HEK293T (cell line): ENCODE results near the gene CHM.
"Not testable (repeated sequence)": the region's sequence is repeated elsewhere in the genome, so short reads cannot be mapped to it uniquely, and the experiment has no call there.

Source experiments
- ARNT ChIP-seq: fragments of 450-650 bp; IDR thresholded peaks from 2 replicates; pipeline ENCODE4 v1.6.1; 2017; ENCODE audit warnings: mild to moderate bottlenecking
- BHLHE40 ChIP-seq: fragments of 450-650 bp; IDR thresholded peaks from 2 replicates; pipeline ENCODE4 v1.6.1; 2016; ENCODE audit warnings: mild to moderate bottlenecking, moderate library complexity, borderline replicate concordance
- ELF4 ChIP-seq: fragments of 450-650 bp; IDR thresholded peaks from 2 replicates; pipeline ENCODE4 v1.6.1; 2017; ENCODE audit warnings: antibody characterized with exemption
- HDGF ChIP-seq: fragments of 450-650 bp; IDR thresholded peaks from 2 replicates; pipeline ENCODE4 v1.6.1; 2017; ENCODE audit warnings: antibody characterized with exemption, borderline replicate concordance
- SP1 ChIP-seq: fragments of 450-650 bp; IDR thresholded peaks from 2 replicates; pipeline ENCODE4 v1.6.1; 2017

DNA sequence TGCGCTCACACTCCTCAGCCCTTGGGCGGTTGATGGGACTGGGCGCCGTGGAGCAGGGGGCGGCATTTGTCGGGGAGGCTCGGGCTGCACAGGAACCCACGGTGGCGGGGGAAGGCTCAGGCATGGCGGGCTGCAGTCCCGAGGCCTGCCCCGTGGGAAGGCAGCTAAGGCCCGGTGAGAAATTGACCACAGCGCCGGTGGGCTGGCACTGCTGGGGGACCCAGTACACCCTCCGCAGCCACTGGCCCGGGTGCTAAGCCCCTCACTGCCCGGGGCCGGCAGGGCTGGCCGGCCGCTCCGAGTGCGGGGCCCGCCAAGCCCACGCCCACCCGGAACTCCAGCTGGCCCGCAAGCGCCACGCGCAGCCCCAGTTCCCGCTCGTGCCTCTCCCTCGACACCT is 75.0 kb downstream of the CHM start:
- not testable (repeated sequence) for TF ChIP-seq HDGF, BHLHE40, ARNT, SP1, ELF4
